HEK293 (cell line): Measurements from ENCODE around the gene NIT1.

Experiments
- ATF2 ChIP-seq: fragments of 450-650 bp; formaldehyde crosslinking; IDR thresholded peaks from 2 replicates; pipeline ENCODE4 v1.5.1; 2016; ENCODE audit warnings: missing biosample characterization, missing genetic modification characterization, low read depth
- GLIS1 ChIP-seq: fragments of 450-650 bp; formaldehyde crosslinking; IDR thresholded peaks from 2 replicates; pipeline ENCODE4 v1.5.1; 2016; ENCODE audit warnings: missing biosample characterization, missing genetic modification characterization
- KLF9 ChIP-seq: fragments of 450-650 bp; formaldehyde crosslinking; IDR thresholded peaks from 2 replicates; pipeline ENCODE4 v1.5.1; 2016; ENCODE audit warnings: missing biosample characterization, missing genetic modification characterization, low read depth
- PRDM10 ChIP-seq: fragments of 450-650 bp; formaldehyde crosslinking; IDR thresholded peaks from 2 replicates; pipeline ENCODE4 v1.5.1; 2016; ENCODE audit warnings: missing biosample characterization, missing genetic modification characterization
- SP2 ChIP-seq: fragments of 450-650 bp; formaldehyde crosslinking; IDR thresholded peaks from 2 replicates; pipeline ENCODE4 v1.5.1; 2016; ENCODE audit warnings: missing biosample characterization, missing genetic modification characterization
- ZBTB20 ChIP-seq: fragments of 450-650 bp; formaldehyde crosslinking; IDR thresholded peaks from 2 replicates; pipeline ENCODE4 v1.5.1; 2016; ENCODE audit warnings: missing biosample characterization, missing genetic modification characterization
- ZBTB49 ChIP-seq: fragments of 450-650 bp; formaldehyde crosslinking; IDR thresholded peaks from 2 replicates; pipeline ENCODE4 v1.5.1; 2016; ENCODE audit warnings: missing biosample characterization, missing genetic modification characterization, low read depth
- ZFHX2 ChIP-seq: fragments of 450-650 bp; formaldehyde crosslinking; conservative IDR thresholded peaks from 2 replicates; pipeline ENCODE4 v1.5.1; 2016; ENCODE audit warnings: missing biosample characterization, missing genetic modification characterization
- ZFP37 ChIP-seq: fragments of 450-650 bp; formaldehyde crosslinking; IDR thresholded peaks from 2 replicates; pipeline ENCODE4 v1.5.1; 2016; ENCODE audit warnings: missing biosample characterization, missing genetic modification characterization
- ZNF112 ChIP-seq: fragments of 450-650 bp; formaldehyde crosslinking; IDR thresholded peaks from 2 replicates; pipeline ENCODE4 v1.5.0; 2017; ENCODE audit warnings: missing biosample characterization, missing genetic modification characterization
- ZNF155 ChIP-seq: fragments of 450-650 bp; formaldehyde crosslinking; IDR thresholded peaks from 2 replicates; pipeline ENCODE4 v1.5.1; 2016; ENCODE audit warnings: missing biosample characterization, missing genetic modification characterization
- ZNF169 ChIP-seq: fragments of 450-650 bp; formaldehyde crosslinking; IDR thresholded peaks from 2 replicates; pipeline ENCODE4 v1.5.1; 2016; ENCODE audit warnings: missing biosample characterization, missing genetic modification characterization
- ZNF280C ChIP-seq: fragments of 450-650 bp; formaldehyde crosslinking; IDR thresholded peaks from 2 replicates; pipeline ENCODE4 v1.5.1; 2016; ENCODE audit warnings: missing biosample characterization, missing genetic modification characterization
- ZNF362 ChIP-seq: fragments of 450-650 bp; formaldehyde crosslinking; IDR thresholded peaks from 2 replicates; pipeline ENCODE4 v1.5.1; 2016; ENCODE audit warnings: missing biosample characterization, missing genetic modification characterization
- ZNF488 ChIP-seq: fragments of 450-650 bp; formaldehyde crosslinking; IDR thresholded peaks from 2 replicates; pipeline ENCODE4 v1.5.1; 2016; ENCODE audit warnings: missing biosample characterization, missing genetic modification characterization
- ZNF580 ChIP-seq: fragments of 450-650 bp; formaldehyde crosslinking; IDR thresholded peaks from 2 replicates; pipeline ENCODE4 v1.5.1; 2016; ENCODE audit warnings: missing biosample characterization, missing genetic modification characterization
- ZNF600 ChIP-seq: fragments of 450-650 bp; formaldehyde crosslinking; IDR thresholded peaks from 2 replicates; pipeline ENCODE4 v1.5.1; 2016; ENCODE audit warnings: missing biosample characterization, missing genetic modification characterization
- ZNF660 ChIP-seq: fragments of 450-650 bp; IDR thresholded peaks from 2 replicates; pipeline ENCODE4 v1.5.1; 2018; ENCODE audit warnings: missing biosample characterization, mild to moderate bottlenecking, missing genetic modification characterization
- ZNF777 ChIP-seq: fragments of 450-650 bp; formaldehyde crosslinking; IDR thresholded peaks from 2 replicates; pipeline ENCODE4 v1.5.1; 2017; ENCODE audit warnings: missing biosample characterization, missing genetic modification characterization, borderline replicate concordance
- ZSCAN23 ChIP-seq: fragments of 450-650 bp; formaldehyde crosslinking; IDR thresholded peaks from 2 replicates; pipeline ENCODE4 v1.5.1; 2016; ENCODE audit warnings: missing biosample characterization, missing genetic modification characterization

The NIT1 gene

GRCh38 chr1:161166669-161167548 is 49.0 kb downstream of the NIT1 start (continued):
- TF ChIP-seq PRDM10 (tag by site-specific recombination) (no peak; the same call in none of the 2 replicates), ZNF777 (tag by site-specific recombination) (no peak), ZNF580 (0 out of 2 replicates have a peak, but pooled peaks have one; percentile 4), ZNF155 (tag by site-specific recombination) (no peak), GLIS1 (0 out of 2 replicates have a peak, but pooled peaks have one; percentile 15), ZNF169 (tag by site-specific recombination) (no peak), ATF2 (tag by site-specific recombination) (no peak), ZNF600 (tag by site-specific recombination) (peak; percentile 55; the same call in 1 of the 2 replicates), SP2 (no peak), ZNF362 (tag by site-specific recombination) (peak; percentile 75; the same call in 1 of the 2 replicates), KLF9 (no peak), ZNF112 (tag by site-specific recombination) (no peak), ZBTB20 (tag by site-specific recombination) (no peak), ZNF488 (tag by site-specific recombination) (no peak), ZBTB49 (no peak), ZFP37 (0 out of 2 replicates have a peak, but pooled peaks have one; percentile 14), ZFHX2 (tag by site-specific recombination) (no peak), ZSCAN23 (tag by site-specific recombination) (no peak), ZNF660 (tag by site-specific recombination) (no peak), ZNF280C (tag by site-specific recombination) (no peak)
